Measurements from ENCODE around the gene CDK19.

GRCh38 chr6:110622912-110623578 is 192.2 kb downstream of the CDK19 start:
- TF ChIP-seq EZH2 (IDR thresholded peaks at IDR 0.05; ENCODE audit: borderline replicate concordance, control insufficient read depth, low read depth, low read length): no peak
- no peak for TF ChIP-seq CEBPB (IDR thresholded peaks at IDR 0.05; ENCODE audit: borderline replicate concordance in 1 of 2, low read depth in 2 of 2, low read length in 2 of 2)
- TF ChIP-seq POLR2A (IDR thresholded peaks at IDR 0.05; ENCODE audit: low read depth, low read length): no peak
- TF ChIP-seq ZBTB11 (CRISPR knock-in tag; IDR thresholded peaks at IDR 0.05): no peak
- no peak for TF ChIP-seq CBX3 (IDR thresholded peaks at IDR 0.05; ENCODE audit: borderline replicate concordance, low read depth)
- TF ChIP-seq NR2F1 (conservative IDR thresholded peaks at IDR 0.05): no peak
- TF ChIP-seq TCF3 (IDR thresholded peaks at IDR 0.05; ENCODE audit: borderline replicate concordance, insufficient read depth, low read depth, low read length): no peak
- TF ChIP-seq CHD4 (IDR thresholded peaks at IDR 0.05): no peak
- TF ChIP-seq USF2 (IDR thresholded peaks at IDR 0.05; ENCODE audit: borderline replicate concordance, low read depth, low read length): no peak
- TF ChIP-seq CTCF (IDR thresholded peaks at IDR 0.05 in 2 of 3, conservative IDR thresholded peaks at IDR 0.05 in 1 of 3; ENCODE audit: control insufficient read depth in 2 of 3, extremely low read depth in 1 of 3, insufficient read depth in 1 of 3, low read depth in 3 of 3, low read length in 3 of 3): no peak
- TF ChIP-seq SREBF1 (IDR thresholded peaks at IDR 0.05; ENCODE audit: low read length): no peak

Measured in GM12878 (cell line).